ENCODE measurements around the gene PPP1R16B.

Gene PPP1R16B

GRCh38 chr20:38828514-38829295 is 23.2 kb downstream of the PPP1R16B start:
- DNase-seq, result no peak

- DNase-seq, result no peak
Measured at GRCh38 chr20:38829296-38829875, 23.9 kb downstream of the PPP1R16B start.

DNA sequence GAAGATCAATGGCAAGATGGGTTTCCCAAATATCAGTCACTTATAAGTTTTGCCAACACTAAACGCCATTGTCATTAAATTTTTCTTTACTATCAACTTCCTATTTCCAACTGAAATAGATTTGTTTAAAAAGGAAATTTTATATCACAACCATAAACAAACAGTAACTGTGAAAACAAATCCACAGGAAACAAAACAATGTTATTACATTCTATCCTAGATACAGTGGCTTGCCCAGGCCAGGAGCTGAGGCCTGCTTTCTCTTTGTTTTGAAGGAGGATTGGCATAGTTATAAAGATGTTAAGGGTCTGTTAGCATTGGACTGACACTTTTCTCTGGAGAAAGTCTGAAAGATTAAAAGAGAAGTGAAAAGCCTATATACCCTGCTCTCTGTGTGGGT is 24.9 kb downstream of the PPP1R16B start:
- no peak for DNase-seq

GRCh38 chr20:38831049-38831691 is 25.7 kb downstream of the PPP1R16B start:
- no peak for DNase-seq

GRCh38 chr20:38831995-38832620 is 26.6 kb downstream of the PPP1R16B start:
- no peak for DNase-seq

DNA sequence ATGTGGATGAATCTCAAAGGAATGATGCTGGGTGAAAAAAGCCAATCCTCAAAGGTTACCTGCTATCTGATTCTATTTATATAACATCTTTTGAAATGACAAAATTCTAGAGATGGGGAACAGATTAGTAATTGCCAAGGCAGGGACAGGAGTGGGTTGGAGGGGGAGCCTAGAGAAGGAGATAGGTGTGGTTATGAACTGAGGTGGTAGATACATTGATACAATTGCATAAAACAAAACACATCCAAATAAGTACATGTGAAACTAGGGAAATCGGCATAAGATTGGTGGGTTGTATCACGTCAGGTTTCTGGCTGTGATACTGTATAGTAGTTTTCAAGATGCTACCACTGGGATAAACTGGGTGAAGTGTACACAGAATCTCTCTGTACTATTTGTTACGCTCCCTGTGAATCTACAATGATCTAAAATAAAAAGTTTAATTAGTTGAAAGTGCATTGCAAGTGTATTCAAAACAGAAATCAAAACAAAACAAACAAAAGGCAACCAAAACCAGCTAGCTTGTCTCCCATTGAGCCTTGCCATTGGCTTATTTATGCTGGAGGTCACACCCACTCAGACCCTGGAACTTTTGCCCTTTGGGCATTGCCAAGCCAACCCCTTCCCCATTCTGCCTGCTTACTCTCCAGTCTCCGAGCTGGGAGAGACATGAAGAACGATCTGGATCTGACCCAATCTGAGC is 27.8 kb downstream of the PPP1R16B start:
- DNase-seq, result no peak

DNA sequence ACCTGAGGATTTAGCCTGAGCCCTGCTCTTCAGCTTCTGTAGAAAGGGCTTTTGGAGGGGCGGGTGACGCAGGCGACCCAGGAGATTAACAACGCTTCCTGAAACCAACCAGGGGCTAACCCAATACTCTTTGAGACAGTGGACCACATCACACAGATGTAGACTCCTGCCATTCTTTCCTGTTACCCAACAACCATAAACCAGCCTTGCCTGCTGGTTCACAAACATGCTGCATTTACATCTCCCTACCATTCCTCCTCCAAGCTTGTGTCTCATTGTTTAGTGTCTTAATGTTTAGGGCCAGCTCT is 28.3 kb downstream of the PPP1R16B start:
- DNase-seq, result no peak

- DNase-seq, result no peak
Measured at GRCh38 chr20:38834868-38835267, 29.4 kb downstream of the PPP1R16B start.

DNA sequence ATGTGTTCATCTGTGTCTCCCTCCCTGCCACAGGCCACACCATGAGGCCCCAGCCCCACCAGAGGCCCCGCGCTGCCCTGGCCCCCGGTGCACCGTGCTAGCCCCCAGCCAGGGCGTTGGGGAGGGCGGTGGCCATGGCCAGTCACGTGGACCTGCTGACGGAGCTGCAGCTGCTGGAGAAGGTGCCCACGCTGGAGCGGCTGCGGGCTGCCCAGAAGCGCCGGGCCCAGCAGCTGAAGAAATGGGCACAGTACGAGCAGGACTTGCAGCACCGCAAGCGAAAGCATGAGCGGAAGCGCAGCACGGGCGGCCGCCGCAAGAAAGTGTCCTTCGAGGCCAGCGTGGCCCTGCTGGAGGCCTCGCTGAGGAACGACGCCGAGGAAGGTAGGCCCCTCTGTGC is 30.3 kb downstream of the PPP1R16B start:
- no peak for DNase-seq

GRCh38 chr20:38836991-38837390 is 31.5 kb downstream of the PPP1R16B start:
- no peak for DNase-seq

DNA sequence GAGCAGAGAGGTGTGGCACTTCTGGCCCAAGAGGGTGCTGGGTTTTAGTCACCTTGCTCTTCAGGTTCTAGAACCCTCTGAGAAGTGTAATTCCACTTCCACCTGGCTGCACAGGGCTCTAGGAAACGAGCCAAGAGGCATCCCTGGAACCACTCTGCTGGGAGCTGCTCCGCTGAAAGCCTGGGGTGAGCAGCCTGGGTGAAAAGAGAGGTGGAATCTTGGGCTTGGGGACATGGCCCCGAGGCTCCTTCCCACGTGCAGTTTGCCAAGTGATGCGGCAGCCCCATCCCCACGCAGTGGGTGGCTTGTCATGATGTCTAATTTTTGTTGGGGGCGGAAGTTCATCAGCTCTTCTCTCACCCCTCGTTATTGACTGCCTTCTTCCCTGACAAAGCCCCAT is 32.8 kb downstream of the PPP1R16B start:
- DNase-seq, result no peak

DNA sequence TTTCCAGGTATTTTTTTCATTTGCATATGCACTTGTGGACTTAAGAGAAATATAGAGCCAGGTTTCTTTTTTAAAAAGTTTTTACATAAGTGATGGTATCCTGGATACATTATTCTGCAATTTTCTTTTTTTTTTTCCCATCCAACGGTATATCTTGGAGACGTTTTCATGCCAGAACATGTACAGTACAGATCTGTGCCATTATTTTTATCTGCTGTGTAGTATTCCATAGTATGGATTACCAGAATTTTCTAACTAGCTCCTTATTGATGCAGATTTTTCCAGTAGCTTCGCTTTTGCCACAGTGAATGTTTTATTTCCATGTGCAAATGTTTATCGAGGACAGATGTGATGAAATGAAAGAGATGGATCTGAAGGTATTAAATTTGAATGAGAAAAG is 34.1 kb downstream of the PPP1R16B start:
- no peak for DNase-seq

DNA sequence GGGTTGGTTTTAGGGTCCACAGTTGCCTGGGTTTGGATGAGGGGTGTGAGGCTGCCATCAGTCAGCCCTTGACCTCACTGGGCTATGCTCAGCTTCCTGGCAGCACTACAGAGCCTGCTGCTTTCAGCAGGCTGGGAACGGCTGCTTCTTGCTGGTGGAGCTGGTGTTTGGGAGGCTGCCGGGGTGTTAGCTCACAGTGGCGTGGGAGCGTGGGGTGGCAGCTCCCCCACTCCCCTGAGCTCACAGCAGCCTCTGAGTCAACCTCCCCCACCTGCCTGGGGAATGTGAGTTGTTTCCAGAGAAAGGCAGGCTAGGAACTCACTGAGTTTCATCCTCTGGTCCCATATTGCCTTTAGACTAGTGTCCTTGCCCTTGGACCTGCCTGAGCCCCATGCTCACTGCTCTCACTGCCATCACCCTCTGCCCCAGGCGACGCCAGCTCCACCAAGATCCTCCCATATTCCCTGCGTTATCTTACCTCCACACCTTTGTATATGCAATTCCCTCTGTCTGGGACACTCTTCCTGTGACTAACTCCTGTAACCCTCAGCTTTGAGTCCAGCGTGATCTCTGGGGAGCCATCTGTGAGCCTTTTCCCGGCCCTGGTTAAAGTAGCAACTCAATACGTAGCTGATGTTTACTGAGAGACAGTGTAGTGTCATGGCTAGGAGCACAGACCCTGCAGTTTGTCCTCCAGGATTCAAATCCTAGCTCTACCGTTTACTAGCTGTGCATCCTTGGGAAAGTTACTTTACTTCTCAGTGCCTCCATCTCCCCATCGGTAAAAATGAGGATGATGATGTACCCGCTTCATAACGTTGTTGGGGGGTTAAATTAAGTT is 34.8 kb downstream of the PPP1R16B start:
- DNase-seq, result no peak

- no peak for DNase-seq
Measured at GRCh38 chr20:38840894-38841470, 35.5 kb downstream of the PPP1R16B start.

DNA sequence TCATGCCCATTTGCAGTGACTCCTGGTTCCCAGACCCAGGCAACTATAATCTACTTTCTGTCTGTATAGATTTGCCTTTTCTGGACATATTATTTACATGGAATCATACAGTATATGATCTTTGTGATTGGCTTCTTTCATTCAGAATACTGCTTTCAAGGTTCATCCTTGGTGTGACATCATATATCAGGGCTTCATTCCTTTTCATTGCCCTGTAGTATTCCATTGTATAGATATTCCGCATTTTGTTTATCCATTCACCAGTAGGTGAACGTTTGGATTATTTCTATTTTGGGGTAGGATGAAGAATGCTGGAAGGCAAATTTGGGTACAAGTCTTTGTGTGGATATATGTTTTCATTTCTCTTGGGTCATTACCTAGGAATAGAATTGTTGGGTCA is 36.1 kb downstream of the PPP1R16B start:
- DNase-seq, result no peak

DNA sequence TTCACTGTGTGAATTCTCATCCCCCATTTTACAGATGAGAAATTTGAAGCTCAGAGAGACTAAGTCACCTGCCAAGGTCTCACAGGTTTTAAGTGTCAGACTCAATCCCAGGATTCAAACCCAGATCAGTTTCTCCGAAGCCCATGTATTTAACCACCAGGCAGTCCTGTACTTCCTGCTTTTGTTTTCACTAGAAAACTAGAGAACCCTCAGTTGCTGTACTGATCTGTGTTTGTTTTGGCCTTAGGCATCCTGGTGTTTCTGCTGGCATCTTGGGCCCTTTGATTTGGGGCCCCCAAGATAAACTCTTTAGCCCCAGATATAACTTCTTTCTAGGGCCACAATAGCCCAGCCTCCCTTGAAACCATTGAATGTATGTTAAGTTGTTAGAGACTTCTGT is 36.5 kb downstream of the PPP1R16B start:
- no peak for DNase-seq

DNA sequence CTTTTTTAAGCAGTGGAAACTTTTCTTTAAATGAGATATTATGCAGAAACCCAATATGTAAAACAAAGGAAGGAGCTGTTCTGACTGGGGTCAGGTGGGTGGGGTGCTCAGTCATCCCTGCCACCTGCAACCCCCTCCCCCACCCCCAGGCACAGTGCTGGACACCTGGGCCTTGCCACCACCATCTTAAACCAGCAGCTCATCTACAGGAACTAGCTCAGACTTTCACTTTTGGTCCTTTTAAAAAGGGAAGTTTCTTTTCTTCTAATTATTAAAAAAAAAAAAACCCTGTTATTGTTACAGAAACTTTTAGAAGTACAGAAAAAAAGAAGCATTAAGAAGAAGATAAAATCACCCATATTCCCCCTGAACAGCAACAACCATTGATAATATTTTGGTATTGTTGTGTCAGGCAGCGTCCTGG is 37.1 kb downstream of the PPP1R16B start:
- DNase-seq, result no peak

DNA sequence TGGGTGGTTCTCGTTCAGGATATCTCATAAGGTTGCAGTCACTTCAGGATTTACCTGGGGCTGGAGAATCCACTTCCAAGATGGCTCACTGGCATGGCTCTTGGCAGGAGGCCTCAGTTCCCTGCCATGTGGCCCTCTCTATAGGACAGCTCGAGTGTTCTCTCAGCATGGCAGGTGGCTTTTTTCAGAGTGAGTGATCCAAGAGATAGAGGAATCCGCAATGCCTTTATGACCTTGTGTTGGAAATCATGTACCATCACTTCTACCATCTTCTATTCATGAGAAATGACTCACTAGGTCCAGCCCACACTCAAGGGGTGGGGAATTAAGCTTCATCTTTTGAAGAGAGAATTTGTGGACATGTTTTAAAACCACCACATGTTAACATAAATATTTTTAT is 37.8 kb downstream of the PPP1R16B start:
- DNase-seq, result no peak

- no peak for DNase-seq
Measured at GRCh38 chr20:38844963-38845362, 39.5 kb downstream of the PPP1R16B start.

- no peak for DNase-seq
Measured at GRCh38 chr20:38847840-38848239, 42.3 kb downstream of the PPP1R16B start.

DNA sequence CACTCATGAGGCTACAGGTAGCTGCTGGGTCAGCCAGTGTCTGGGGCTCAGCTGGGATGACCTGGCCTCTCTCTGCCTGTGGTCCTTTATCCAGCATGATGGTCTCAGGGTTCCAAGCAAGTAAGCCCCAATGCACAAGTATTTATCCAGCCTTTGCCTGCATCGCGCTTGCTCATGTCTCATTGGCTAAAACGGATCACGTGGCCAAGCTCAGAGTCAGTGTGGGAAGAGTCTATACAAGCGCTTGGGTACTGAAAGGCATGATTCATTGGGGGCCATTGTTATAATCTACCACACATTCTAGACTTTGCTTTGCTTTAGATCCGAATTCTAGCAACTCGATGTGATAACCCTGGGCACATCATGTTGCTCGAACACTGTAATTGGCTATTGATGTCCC is 48.3 kb downstream of the PPP1R16B start:
- no peak for DNase-seq

GRCh38 chr20:38854654-38855066 is 49.2 kb downstream of the PPP1R16B start:
- no peak for DNase-seq

All from NCI-H1694 (cell line).